GM12873 (cell line): ENCODE data around the gene CDH9.

Experiments
- TF ChIP-seq, protein P1 (sequence below): IDR thresholded peaks from 2 replicates; pipeline ENCODE4 v1.5.1; 2012; ENCODE audit warnings: low read depth, mild to moderate bottlenecking, moderate library complexity, low read length, control low read depth; ENCODE audit not compliant: insufficient read depth; ENCODE audit errors: missing control alignments

The CDH9 gene

DNA sequence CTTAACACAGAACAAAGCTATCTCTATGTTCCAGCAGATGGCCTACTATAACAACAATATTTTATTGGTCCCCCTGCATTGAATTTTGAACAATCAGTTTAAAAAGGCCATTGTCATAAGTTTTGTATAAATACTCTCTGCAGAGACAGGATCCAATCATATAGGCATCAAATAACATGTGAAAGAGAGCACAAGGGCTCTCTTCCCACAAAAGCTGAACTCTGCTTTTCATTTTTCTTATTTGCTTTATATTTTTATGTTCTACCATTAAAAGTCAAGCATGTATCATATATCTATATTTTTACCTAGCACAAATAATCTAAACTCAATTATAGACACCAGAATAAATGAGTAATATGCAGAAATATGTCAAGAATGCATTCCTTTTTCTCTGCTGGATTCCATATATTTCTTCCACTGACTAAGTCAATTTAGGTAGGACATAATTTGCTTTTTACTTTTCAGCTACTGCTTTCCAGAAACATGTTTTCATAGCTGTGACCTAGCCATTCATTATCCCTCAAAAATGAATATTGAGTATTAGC is 143.6 kb downstream of the CDH9 start:
- TF ChIP-seq, protein P1, sequence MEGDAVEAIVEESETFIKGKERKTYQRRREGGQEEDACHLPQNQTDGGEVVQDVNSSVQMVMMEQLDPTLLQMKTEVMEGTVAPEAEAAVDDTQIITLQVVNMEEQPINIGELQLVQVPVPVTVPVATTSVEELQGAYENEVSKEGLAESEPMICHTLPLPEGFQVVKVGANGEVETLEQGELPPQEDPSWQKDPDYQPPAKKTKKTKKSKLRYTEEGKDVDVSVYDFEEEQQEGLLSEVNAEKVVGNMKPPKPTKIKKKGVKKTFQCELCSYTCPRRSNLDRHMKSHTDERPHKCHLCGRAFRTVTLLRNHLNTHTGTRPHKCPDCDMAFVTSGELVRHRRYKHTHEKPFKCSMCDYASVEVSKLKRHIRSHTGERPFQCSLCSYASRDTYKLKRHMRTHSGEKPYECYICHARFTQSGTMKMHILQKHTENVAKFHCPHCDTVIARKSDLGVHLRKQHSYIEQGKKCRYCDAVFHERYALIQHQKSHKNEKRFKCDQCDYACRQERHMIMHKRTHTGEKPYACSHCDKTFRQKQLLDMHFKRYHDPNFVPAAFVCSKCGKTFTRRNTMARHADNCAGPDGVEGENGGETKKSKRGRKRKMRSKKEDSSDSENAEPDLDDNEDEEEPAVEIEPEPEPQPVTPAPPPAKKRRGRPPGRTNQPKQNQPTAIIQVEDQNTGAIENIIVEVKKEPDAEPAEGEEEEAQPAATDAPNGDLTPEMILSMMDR = no peak

DNA sequence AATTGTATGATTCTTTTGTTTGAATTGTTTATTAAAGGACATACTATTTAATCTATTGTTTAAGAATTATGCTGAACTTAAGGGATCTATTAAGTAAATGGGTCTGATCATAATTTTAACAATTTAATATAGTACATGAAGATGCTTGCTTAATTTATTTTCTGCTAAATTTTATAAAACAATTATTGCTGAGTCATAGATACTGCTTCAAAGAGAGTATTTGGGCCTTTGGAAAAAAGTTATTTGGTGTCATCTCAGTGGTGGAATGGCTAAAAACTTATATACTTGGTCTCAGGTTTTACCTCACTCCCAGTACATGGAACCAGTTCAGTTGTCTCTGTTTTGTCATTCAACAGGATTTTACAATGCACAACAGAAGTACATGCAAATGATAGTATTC is 145.3 kb downstream of the CDH9 start:
- TF ChIP-seq, protein P1 = no peak

DNA sequence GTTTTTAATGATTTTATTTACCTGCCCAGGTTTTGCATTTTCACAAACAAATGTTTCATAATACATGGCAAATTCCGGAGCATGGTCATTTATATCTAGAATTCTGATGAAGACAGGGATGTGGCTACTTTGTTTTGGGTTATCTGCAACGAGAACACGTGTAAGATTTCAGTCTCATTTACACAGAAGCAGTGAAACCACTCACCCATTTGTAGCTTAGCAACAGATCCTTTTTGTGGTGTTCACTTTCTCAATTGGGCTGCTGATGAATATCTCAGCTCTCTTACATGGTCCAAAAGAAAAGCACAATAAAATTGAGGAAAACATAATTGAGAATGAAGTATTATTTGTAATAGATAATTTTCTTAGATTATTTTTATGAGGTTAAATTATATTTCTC is 148.6 kb downstream of the CDH9 start:
- TF ChIP-seq, protein P1 = no peak

DNA sequence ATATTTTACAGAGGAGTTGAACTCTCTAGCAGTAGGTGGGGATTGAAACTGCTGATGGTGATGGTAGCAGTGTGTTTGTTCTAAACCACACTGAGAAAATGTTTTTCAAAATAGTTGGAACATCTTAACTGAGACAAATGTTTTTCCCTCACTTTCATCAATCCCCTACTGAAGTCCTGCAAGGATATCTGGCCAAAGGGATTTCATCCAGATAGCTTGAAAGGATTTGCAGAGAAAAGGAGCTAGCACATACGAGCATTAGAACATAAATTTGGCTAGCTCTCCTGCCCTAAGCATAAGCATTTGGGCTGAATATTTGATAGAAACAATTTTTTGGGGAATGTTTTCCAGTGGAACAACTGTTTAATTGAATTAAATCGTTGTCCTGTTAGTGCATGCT is 153.9 kb downstream of the CDH9 start:
- TF ChIP-seq, protein P1 = no peak

DNA sequence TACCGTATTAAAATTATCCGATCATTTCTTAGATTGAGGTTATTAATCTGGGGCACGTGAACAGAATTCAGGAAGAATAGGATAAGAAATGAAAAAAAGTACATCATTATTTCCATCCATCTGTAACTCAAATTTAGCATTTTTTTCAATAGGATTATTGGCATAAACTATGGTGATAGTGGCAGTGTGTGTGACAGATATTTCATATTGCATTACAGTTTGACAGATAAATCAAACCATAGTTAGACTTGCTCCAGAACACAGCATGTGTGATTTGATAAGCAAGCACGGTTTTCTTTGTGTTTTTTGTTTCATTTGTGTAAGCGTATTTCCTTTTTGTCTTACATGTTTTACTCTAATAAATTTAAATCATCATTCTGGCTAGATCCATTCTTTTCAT is 155.0 kb downstream of the CDH9 start:
- TF ChIP-seq, protein P1 = no peak

DNA sequence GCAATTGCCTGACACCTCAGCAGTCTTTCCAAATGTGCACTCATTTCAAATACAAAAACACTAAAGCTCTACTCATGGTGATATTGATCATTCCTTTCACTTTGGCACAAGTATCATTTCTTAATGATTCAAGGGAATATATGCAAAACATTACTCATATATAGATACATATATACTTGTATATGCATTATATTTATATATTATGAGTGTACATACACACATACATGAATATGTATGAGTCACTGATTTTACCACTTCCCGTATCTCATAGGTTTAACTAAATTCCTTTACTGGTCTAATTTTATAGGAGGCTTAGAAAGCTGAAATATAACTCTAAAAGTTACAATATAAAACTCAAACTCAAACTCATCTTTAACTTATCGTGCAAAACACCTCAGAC is 156.5 kb downstream of the CDH9 start:
- TF ChIP-seq, protein P1 = no peak

DNA sequence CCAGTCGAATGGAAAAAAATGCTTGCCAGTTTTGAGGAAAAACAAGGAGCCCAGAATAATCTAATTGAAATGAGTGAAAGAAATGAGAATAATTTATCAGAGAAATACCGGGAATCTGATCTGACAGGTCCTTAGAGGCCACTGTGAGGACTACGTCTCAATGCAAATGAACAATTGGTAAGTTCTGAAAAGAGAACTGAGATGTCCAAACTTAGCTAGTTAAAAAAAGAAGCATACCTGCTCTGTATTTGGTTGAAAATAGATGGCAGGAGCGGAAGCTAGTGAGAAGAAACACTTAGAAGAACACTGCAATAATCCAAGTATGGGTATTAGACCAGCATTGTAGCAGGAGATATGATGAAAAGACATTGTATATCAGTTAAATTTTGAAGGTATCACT is 161.2 kb downstream of the CDH9 start:
- TF ChIP-seq, protein P1 = no peak
